Measurements from ENCODE around the gene C1QTNF8.

The C1QTNF8 gene

DNA sequence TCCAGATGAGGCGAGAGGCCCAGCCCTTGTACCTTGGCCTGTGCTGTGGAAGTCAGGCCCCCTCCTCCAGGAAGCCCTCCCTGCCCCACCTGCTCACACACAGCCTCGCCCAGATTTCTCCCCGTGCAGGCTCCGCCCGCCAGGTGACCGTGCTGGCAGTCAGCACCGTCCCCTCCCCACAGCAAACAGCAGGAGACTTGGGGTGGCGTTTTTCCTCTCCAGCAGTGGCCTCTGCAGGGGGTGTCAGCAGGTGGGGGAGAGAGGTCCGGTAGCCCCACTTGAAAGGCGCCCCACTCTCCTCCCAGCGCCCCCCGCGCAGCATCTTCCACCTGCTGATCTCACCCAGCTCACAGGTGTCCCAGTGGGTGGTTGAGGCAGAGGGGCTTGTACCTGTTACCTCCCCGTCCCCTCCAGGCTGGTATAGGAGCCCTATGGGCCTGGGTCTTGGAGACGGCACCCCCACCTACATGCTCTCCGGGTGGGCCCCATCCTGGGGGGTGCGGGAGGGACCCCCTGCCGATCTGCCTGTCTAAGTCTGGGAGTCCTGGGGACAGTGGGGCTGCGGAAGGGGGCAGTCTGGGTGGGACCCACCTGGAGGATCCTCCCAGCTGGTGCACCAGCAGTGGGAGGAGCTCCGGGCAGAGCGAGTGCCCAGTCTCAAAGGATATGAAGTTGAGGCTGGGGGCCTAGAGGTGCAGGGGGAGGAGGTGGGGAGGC lies 4.2 kb upstream of the C1QTNF8 start:
- no peak overlapping the region for H3K27ac ChIP-seq
- TF ChIP-seq, protein P1, sequence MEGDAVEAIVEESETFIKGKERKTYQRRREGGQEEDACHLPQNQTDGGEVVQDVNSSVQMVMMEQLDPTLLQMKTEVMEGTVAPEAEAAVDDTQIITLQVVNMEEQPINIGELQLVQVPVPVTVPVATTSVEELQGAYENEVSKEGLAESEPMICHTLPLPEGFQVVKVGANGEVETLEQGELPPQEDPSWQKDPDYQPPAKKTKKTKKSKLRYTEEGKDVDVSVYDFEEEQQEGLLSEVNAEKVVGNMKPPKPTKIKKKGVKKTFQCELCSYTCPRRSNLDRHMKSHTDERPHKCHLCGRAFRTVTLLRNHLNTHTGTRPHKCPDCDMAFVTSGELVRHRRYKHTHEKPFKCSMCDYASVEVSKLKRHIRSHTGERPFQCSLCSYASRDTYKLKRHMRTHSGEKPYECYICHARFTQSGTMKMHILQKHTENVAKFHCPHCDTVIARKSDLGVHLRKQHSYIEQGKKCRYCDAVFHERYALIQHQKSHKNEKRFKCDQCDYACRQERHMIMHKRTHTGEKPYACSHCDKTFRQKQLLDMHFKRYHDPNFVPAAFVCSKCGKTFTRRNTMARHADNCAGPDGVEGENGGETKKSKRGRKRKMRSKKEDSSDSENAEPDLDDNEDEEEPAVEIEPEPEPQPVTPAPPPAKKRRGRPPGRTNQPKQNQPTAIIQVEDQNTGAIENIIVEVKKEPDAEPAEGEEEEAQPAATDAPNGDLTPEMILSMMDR (conservative IDR thresholded peaks at IDR 0.05), result no peak

DNA sequence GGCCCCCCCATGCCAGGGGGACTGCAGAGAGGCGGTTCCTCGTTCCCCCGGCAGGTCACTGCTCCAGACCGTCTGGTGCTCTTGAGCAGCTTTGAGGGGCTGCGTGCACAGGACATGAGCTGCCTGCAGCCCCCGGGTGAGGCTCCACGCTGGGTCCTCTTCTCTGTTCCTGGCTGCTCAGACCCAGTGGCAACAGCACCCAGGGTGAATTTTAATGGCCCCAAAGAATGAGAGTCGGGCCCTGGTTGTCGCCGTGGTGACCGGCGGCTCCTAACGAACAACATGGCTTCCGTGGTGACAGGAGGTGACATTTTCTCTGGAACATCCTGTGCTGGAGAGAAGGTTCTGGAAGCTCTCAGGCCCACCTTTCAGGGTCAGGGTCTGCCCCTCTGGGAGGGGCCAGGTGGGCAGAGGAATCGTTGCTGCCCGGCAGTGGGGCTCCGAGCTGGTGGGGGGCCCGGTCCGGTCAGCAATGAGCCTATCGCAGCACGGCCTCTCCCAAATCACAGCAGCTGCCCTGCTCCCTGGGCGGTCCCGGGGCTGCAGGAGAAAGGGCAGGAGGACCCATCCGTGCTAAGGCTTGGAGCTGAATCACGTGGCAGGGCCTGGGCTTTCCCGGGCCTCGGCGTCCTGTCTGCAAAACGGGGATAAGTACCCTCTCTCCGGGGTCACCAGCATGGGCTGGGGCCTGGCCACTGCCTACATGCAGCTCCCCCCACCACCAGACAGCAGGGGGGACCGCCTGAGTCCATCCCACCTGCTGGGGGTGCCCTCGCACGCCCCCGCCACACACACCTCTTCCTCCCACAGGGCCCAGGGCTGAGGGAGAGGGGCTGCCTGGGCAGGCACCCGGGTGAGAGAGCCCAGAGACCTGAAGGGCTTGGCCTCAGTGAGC lies 3.4 kb upstream of the C1QTNF8 start:
- TF ChIP-seq, protein P1 (conservative IDR thresholded peaks at IDR 0.05), result no peak

DNA sequence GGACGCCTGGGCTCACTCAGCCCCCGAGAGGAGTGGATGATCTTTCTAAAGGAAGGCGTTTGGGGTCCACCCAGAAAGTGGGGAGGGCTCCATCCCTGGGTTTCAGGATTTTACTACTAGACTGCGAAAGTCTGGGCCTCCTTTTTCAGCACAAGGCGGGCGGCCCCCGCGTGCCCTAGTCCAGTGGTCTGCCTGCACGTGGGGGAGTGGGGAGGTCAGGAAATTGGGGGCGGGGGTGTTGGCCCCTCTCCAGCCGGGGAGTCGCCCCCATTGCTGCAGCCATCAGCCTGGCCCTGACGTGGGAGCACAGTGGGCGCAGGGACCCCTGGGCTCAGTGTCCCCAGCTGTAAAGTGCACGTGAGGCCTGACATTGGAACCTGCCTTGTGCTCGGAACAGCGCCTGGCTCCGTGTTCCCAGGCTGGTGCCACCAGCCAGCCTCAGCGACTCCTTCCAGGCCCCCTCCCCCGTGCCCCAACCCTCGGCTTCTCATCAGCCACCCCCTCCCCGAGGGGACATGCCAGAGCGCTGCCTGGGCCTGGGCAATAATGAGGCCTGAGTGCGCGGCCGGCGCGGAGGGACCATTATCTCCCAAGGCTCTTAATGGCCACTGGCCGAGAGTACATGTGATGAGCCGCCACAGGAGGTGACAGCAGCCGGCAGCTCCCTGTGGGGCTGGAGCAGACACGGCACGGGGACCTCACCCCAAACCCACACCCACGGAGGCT lies 2.4 kb upstream of the C1QTNF8 start:
- TF ChIP-seq, protein P1 (conservative IDR thresholded peaks at IDR 0.05), result no peak
- H3K27ac ChIP-seq, result no peak overlapping the region

More for the DNA sequence above, 3.4 kb upstream of the C1QTNF8 start:
- H3K27ac ChIP-seq, result no peak overlapping the region

DNA sequence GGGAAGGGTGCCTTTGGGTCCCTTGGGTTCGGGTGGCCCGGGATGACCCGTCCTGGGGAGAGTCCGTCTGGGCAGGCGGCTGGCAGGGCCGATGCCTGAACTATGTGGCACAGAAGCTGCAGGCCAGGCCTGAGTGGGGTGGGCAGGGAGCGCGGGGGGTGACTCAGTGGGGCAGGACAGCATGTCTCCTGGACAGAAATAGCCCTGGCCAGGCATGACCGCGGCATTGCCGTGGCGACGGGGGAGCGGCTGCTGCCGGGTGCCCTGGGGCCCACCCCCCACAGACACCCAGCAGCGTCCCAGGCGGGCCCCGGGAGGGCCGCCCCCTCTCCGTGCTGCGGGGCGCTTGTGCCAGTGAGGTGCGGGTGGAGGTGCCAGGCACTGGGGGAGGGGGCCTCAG lies 1.8 kb upstream of the C1QTNF8 start:
- no peak overlapping the region for H3K27ac ChIP-seq

DNA sequence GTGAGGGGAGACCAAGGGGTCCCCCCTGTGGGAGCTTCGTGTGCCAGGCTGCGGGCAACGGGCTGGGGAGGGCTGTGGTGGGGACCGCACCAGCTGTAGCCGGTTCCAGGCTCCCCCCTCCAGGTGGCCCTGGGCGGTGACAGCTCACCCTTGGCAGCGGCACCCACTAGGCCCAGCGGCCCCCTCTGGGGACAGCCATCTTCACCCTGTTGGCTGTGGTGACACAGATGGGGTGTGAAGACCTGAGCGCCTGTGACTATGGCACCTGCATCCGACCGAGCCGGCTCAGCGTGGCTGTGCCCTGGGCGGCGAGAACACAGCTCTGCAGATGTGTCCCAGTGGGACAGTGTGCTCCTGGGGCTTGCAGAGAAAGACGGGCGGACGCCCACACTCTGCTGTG lies 1.1 kb upstream of the C1QTNF8 start:
- no peak overlapping the region for H3K27ac ChIP-seq
- TF ChIP-seq, protein P1 (conservative IDR thresholded peaks at IDR 0.05), result no peak

More for the DNA sequence above, 1.8 kb upstream of the C1QTNF8 start:
- TF ChIP-seq, protein P1 (conservative IDR thresholded peaks at IDR 0.05), result no peak

DNA sequence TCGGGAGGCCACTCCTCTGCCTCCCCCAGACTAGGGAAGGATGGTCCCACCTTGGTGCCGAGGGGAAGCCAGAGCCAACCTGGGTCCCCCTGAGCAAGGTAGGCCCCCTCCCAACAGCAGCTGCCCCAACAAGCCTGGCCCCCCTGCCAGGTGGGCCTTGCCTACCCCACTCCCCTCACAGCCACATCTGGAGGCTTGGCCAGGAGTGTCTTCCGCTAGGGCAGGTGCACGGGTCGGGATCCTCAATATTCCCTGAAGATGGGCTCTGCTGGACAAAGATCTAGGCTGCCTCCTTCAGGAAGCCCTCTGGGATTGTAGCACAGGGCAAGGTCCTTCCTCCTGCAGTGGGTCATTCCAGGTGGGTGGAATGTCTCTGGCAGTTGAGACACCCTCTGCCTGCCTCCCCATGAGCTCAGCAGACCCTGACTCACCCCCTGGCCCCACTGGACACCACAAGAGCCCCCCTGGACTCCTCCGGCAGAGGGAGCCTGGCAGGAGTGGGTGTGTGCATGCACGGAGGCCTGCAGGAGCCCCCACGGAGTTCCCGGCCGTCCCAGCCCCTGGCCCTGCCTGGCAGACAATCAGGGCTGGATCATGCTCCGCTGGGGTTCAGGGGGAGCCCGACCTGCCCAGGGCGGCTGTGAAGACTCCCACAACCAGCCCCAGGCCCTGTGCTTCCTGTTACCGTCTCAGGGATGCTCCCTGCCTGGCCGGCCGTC lies 435 bp downstream of the C1QTNF8 start:
- TF ChIP-seq, protein P1 (conservative IDR thresholded peaks at IDR 0.05), result no peak

More for the DNA sequence above, 435 bp downstream of the C1QTNF8 start:
- H3K27ac ChIP-seq, result no peak overlapping the region

All from VCaP (cell line).